ENCODE data around the gene RBM28. TPM values are rescaled to one million over a fixed set of nuclear protein-coding genes. Genes with fewer than 3 reads are reported as not detected.

RBM28 gene
- total RNA-seq: 10 to 100 TPM; 38.9 to 52.3 TPM

GRCh38 chr7:128343554-128344430 lies at the start of gene RBM28:
Gene RBM28 (minus strand): TSS chr7:128343908. CDS start chr7:128343793, 115 bp downstream.
- Mint-ChIP-seq H3K27ac (peak within 1 kb of the TSS; percentile 93), H3K27me3 (ENCODE audit: low read depth) (peaks cover 16% of the 10 kb centered on the region), H3K4me1 (ENCODE audit: low read depth) (peaks cover 23% of the 10 kb centered on the region), H3K9me3 (no peaks in the 10 kb centered on the region), H3K4me3 (peak within 1 kb of the TSS; percentile 84 to 90), H3K36me3 (ENCODE audit: insufficient read depth in 2 of 2) (no peaks in the 10 kb centered on the region)
- DNase-seq (peak; percentile 88 to 89), ATAC-seq (replicated peaks in 1 of 2) (peak; percentile 94 to 97)

- ATAC-seq (replicated peaks in 1 of 2) (no peak), DNase-seq (no peak)
- Mint-ChIP-seq H3K9me3 (no peaks in the 10 kb centered on the region), H3K36me3 (ENCODE audit: insufficient read depth in 2 of 2) (peaks cover 2 to 4% of the 10 kb centered on the region in 2 donors), H3K27me3 (ENCODE audit: low read depth) (peaks cover 6% of the 10 kb centered on the region), H3K27ac (no peak overlapping the region), H3K4me3 (no peak overlapping the region), H3K4me1 (ENCODE audit: low read depth) (peaks cover under 1% of the 10 kb centered on the region)
Observed at GRCh38 chr7:128392446-128393327, 49.0 kb upstream of the RBM28 start.

- Mint-ChIP-seq H3K36me3 (ENCODE audit: insufficient read depth in 2 of 2) (peaks cover under 1 to 4% of the 10 kb centered on the region in 2 donors), H3K27ac (no peak overlapping the region), H3K9me3 (no peaks in the 10 kb centered on the region), H3K4me1 (ENCODE audit: low read depth) (peaks cover 4% of the 10 kb centered on the region), H3K27me3 (ENCODE audit: low read depth) (peaks cover 6% of the 10 kb centered on the region), H3K4me3 (no peak overlapping the region)
- DNase-seq: no peak
- ATAC-seq (replicated peaks in 1 of 2): no peak
Observed at GRCh38 chr7:128391805-128392204, 48.1 kb upstream of the RBM28 start.

- ATAC-seq (replicated peaks in 1 of 2): no peak
- DNase-seq: no peak
- Mint-ChIP-seq H3K27me3 (ENCODE audit: low read depth) (peaks cover 6% of the 10 kb centered on the region), H3K4me1 (ENCODE audit: low read depth) (peaks cover 4% of the 10 kb centered on the region), H3K9me3 (no peaks in the 10 kb centered on the region), H3K27ac (no peak overlapping the region), H3K36me3 (ENCODE audit: insufficient read depth in 2 of 2) (no peaks in the 10 kb centered on the region), H3K4me3 (no peak overlapping the region)
Observed at GRCh38 chr7:128390871-128391565, 47.3 kb upstream of the RBM28 start.

GRCh38 chr7:128389618-128390329 lies 46.1 kb upstream of the RBM28 start:
- H3K27me3 Mint-ChIP-seq (ENCODE audit: low read depth): peaks cover 6% of the 10 kb centered on the region
- H3K4me3 Mint-ChIP-seq: no peak overlapping the region
- H3K36me3 Mint-ChIP-seq (ENCODE audit: insufficient read depth in 2 of 2): no peaks in the 10 kb centered on the region
- H3K4me1 Mint-ChIP-seq (ENCODE audit: low read depth): peaks cover 4% of the 10 kb centered on the region
- no peaks in the 10 kb centered on the region for H3K9me3 Mint-ChIP-seq
- DNase-seq: no peak
- no peak overlapping the region for H3K27ac Mint-ChIP-seq
- no peak for ATAC-seq (replicated peaks in 1 of 2)

- DNase-seq (no peak), ATAC-seq (replicated peaks in 1 of 2) (no peak)
- Mint-ChIP-seq H3K36me3 (ENCODE audit: insufficient read depth in 2 of 2) (no peaks in the 10 kb centered on the region), H3K27ac (no peak overlapping the region), H3K4me1 (ENCODE audit: low read depth) (peaks cover 4% of the 10 kb centered on the region), H3K9me3 (no peaks in the 10 kb centered on the region), H3K27me3 (ENCODE audit: low read depth) (peaks cover 6% of the 10 kb centered on the region), H3K4me3 (no peak overlapping the region)
Observed at GRCh38 chr7:128389085-128389617, 45.4 kb upstream of the RBM28 start.

GRCh38 chr7:128388145-128388485 lies 44.4 kb upstream of the RBM28 start:
- ATAC-seq (replicated peaks in 1 of 2) (peak in 1 of 2 donors; percentile 7), DNase-seq (no peak)
- Mint-ChIP-seq H3K9me3 (no peaks in the 10 kb centered on the region), H3K27ac (no peak overlapping the region), H3K36me3 (ENCODE audit: insufficient read depth in 2 of 2) (no peaks in the 10 kb centered on the region), H3K4me3 (no peak overlapping the region), H3K27me3 (ENCODE audit: low read depth) (peaks cover 6% of the 10 kb centered on the region), H3K4me1 (ENCODE audit: low read depth) (peaks cover 4% of the 10 kb centered on the region)

- H3K27me3 Mint-ChIP-seq (ENCODE audit: low read depth): peaks cover 6% of the 10 kb centered on the region
- no peaks in the 10 kb centered on the region for H3K36me3 Mint-ChIP-seq (ENCODE audit: insufficient read depth in 2 of 2)
- peaks cover 4% of the 10 kb centered on the region for H3K4me1 Mint-ChIP-seq (ENCODE audit: low read depth)
- peak; percentile 78 to 83 for ATAC-seq (replicated peaks in 1 of 2)
- no peak overlapping the region for H3K4me3 Mint-ChIP-seq
- no peak overlapping the region for H3K27ac Mint-ChIP-seq
- peak; percentile 74 to 78 for DNase-seq
- no peaks in the 10 kb centered on the region for H3K9me3 Mint-ChIP-seq
Observed at GRCh38 chr7:128387216-128388144, 43.8 kb upstream of the RBM28 start.

GRCh38 chr7:128385988-128386925 lies 42.5 kb upstream of the RBM28 start:
- no peak overlapping the region for H3K4me3 Mint-ChIP-seq
- H3K9me3 Mint-ChIP-seq: no peaks in the 10 kb centered on the region
- DNase-seq (no peak), ATAC-seq (replicated peaks in 1 of 2) (no peak)
- H3K4me1 Mint-ChIP-seq (ENCODE audit: low read depth): peaks cover 4% of the 10 kb centered on the region
- no peaks in the 10 kb centered on the region for H3K36me3 Mint-ChIP-seq (ENCODE audit: insufficient read depth in 2 of 2)
- no peak overlapping the region for H3K27ac Mint-ChIP-seq
- peaks cover 6% of the 10 kb centered on the region for H3K27me3 Mint-ChIP-seq (ENCODE audit: low read depth)

GRCh38 chr7:128384726-128385125 lies 41.0 kb upstream of the RBM28 start:
- H3K4me3 Mint-ChIP-seq: no peak overlapping the region
- H3K9me3 Mint-ChIP-seq: no peaks in the 10 kb centered on the region
- H3K4me1 Mint-ChIP-seq (ENCODE audit: low read depth): peaks cover 4% of the 10 kb centered on the region
- DNase-seq (no peak), ATAC-seq (replicated peaks in 1 of 2) (no peak)
- H3K27me3 Mint-ChIP-seq (ENCODE audit: low read depth): peaks cover 6% of the 10 kb centered on the region
- H3K36me3 Mint-ChIP-seq (ENCODE audit: insufficient read depth in 2 of 2): no peaks in the 10 kb centered on the region
- H3K27ac Mint-ChIP-seq: no peak overlapping the region

GRCh38 chr7:128383776-128384175 lies 40.1 kb upstream of the RBM28 start:
- Mint-ChIP-seq H3K27me3 (ENCODE audit: low read depth) (peaks cover 6% of the 10 kb centered on the region), H3K9me3 (no peaks in the 10 kb centered on the region), H3K4me1 (ENCODE audit: low read depth) (peaks cover 4% of the 10 kb centered on the region), H3K4me3 (no peak overlapping the region), H3K36me3 (ENCODE audit: insufficient read depth in 2 of 2) (no peaks in the 10 kb centered on the region), H3K27ac (no peak overlapping the region)
- DNase-seq (no peak), ATAC-seq (replicated peaks in 1 of 2) (no peak)

Measured in activated T-cell treated with anti-CD3 and anti-CD28 coated beads, Interleukin-2, amount 50 U/mL, for 72 hours (primary cell).